Naive thymus-derived CD4-positive, alpha-beta T cell (primary cell): Measurements from ENCODE around the gene MAN1C1. TPM values are rescaled to one million over a fixed set of nuclear protein-coding genes. Genes with fewer than 3 reads are reported as not detected.

ENCODE experiments used
- ATAC-seq: fragments of 150-1000 bp; cut with Tn5 transposase; 2 replicates; pipeline ENCODE4 v1.10.0; 2021; ENCODE audit warnings: mild to moderate bottlenecking, moderate library complexity
- CTCF ChIA-PET: fragments of 350-600 bp; sonication (Branson Sonifier 250); formaldehyde crosslinking; loops from one replicate; lab custom pipeline; 2021; ENCODE audit warnings: antibody characterized with exemption; lab: Charles Lee
- POLR2A ChIA-PET: fragments of 350-600 bp; sonication (Branson Sonifier 250); formaldehyde crosslinking; loops from one replicate; lab custom pipeline; 2021; ENCODE audit warnings: antibody characterized with exemption, inconsistent platforms; lab: Charles Lee
- DNase-seq, 9 donors: peaks; one replicate each; pipeline versions ENCODE4 v3.0.0 to v3.0.0-alpha.2; 2020 to 2022; ENCODE audit warnings: mixed read lengths in 1 of 9
- H3K27ac ChIP-seq: one replicate; pipeline ENCODE4 v1.7.0; 2013; ENCODE audit warnings: mild to moderate bottlenecking, low read depth, low read length, moderate library complexity
- H3K27me3 ChIP-seq, 2 donors: one replicate each; pipeline ENCODE4 v1.7.0; 2013; ENCODE audit warnings: low read length in 2 of 2, mild to moderate bottlenecking in 2 of 2, moderate library complexity in 2 of 2; ENCODE audit not compliant: control insufficient read depth in 2 of 2, insufficient read depth in 2 of 2
- H3K36me3 ChIP-seq, 3 experiments: 1 replicate in 2 of 3; 2 replicates in 1 of 3; pipeline ENCODE4 v1.7.0; 2013; ENCODE audit warnings: low read length in 3 of 3, mild to moderate bottlenecking in 3 of 3, moderate library complexity in 1 of 3; ENCODE audit not compliant: insufficient read depth in 3 of 3, control insufficient read depth in 2 of 3
- H3K4me1 ChIP-seq, 2 donors: one replicate each; pipeline ENCODE4 v1.7.0; 2013; ENCODE audit warnings: low read length in 2 of 2, mild to moderate bottlenecking in 2 of 2, moderate library complexity in 1 of 2; ENCODE audit not compliant: control insufficient read depth in 2 of 2, insufficient read depth in 2 of 2
- H3K4me3 ChIP-seq: 2 replicates; pipeline ENCODE4 v1.7.0; 2013; ENCODE audit warnings: mild to moderate bottlenecking, low read length
- H3K9me3 ChIP-seq, 3 experiments: 1 replicate in 2 of 3; 2 replicates in 1 of 3; pipeline ENCODE4 v1.7.0; 2013; ENCODE audit warnings: low read length in 3 of 3; ENCODE audit not compliant: control insufficient read depth in 2 of 3
- H3K27ac Mint-ChIP-seq, 9 donors: one replicate each; pipeline ENCODE4 v1.8.0; 2020 to 2022; ENCODE audit warnings: mixed read lengths in 9 of 9, mild to moderate bottlenecking in 8 of 9, moderate library complexity in 5 of 9, inconsistent platforms in 2 of 9
- H3K27me3 Mint-ChIP-seq, 5 donors: one replicate each; pipeline ENCODE4 v1.8.0; 2021 to 2022; ENCODE audit warnings: mixed read lengths in 5 of 5, mild to moderate bottlenecking in 1 of 5
- H3K36me3 Mint-ChIP-seq, 5 donors: one replicate each; pipeline ENCODE4 v1.8.0; 2020 to 2022; ENCODE audit warnings: mixed read lengths in 5 of 5, mild to moderate bottlenecking in 3 of 5, inconsistent platforms in 1 of 5
- H3K4me1 Mint-ChIP-seq, 7 donors: one replicate each; pipeline ENCODE4 v1.8.0; 2020 to 2022; ENCODE audit warnings: mixed read lengths in 7 of 7, mild to moderate bottlenecking in 3 of 7, inconsistent platforms in 1 of 7
- H3K4me3 Mint-ChIP-seq, 10 donors: one replicate each; pipeline ENCODE4 v1.8.0; 2020 to 2022; ENCODE audit warnings: mild to moderate bottlenecking in 10 of 10, mixed read lengths in 10 of 10, moderate library complexity in 6 of 10, inconsistent platforms in 2 of 10
- H3K9me3 Mint-ChIP-seq, 11 donors: one replicate each; pipeline ENCODE4 v1.8.0; 2020 to 2022; ENCODE audit warnings: mixed read lengths in 11 of 11, mild to moderate bottlenecking in 4 of 11, inconsistent platforms in 1 of 11, moderate library complexity in 1 of 11
- intact Hi-C, 2 donors: fragments of 100-400 bp; cut with micrococcal nuclease; formaldehyde crosslinking; loops; one replicate each; pipeline ENCODE4 v1.15.1; 2023
- polyA plus RNA-seq, 2 donors: library from polyadenylated mRNA; unstranded; fragments of 300-500 nt; fragmentation: Illumina TruSeq; gene quantifications; one replicate each; pipeline ENCODE4 v1.2.3, GENCODE V29; 2021
- total RNA-seq, 6 experiments: library from RNA in 5 of 6; stranded (reverse) in 5 of 6; gene quantifications; 1 replicate in 5 of 6; 2 replicates in 1 of 6; pipeline ENCODE4 v1.2.3 and lab custom pipeline; 2021 to 2026

Gene MAN1C1
- total and polyA plus RNA-seq, 7 experiments from 2014 or later, result 16.0 to 85.5 (median 61.0) TPM

- Mint-ChIP-seq H3K4me1 (peaks cover 23 to 93% (median 86%) of the 10 kb centered on the region in 7 donors), H3K36me3 (peaks cover 0 to 21% (median 12%) of the 10 kb centered on the region in 5 donors), H3K27me3 (peaks cover 0 to 74% (median 0%) of the 10 kb centered on the region in 5 donors), H3K27ac (peak overlapping the region in 8 of 9 donors; percentile 33 to 86 (median 74)), H3K4me3 (no peak overlapping the region), H3K9me3 (no peaks in the 10 kb centered on the region)
- H3K4me3 ChIP-seq, result no peak overlapping the region
- H3K9me3 ChIP-seq, result no peaks in the 10 kb centered on the region
- ChIA-PET POLR2A (interaction anchor here (0.7 kb wide), 1 partner anchor 11 kb away, joined by 3 read pairs; no protein-coding TSS in a partner anchor), CTCF (no interaction called here)
- DNase-seq, result no peak
- no peak for ATAC-seq
- no peak overlapping the region for H3K27ac ChIP-seq
- no peaks in the 10 kb centered on the region for H3K27me3 ChIP-seq
- peaks cover 0 to 60% of the 10 kb centered on the region in 2 donors for H3K4me1 ChIP-seq
- intact Hi-C loops, result no loop called here
- H3K36me3 ChIP-seq, result peaks cover 0 to 59% (median 4%) of the 10 kb centered on the region in 3 experiments
Observed at GRCh38 chr1:25651036-25651640, 34.5 kb downstream of the MAN1C1 start.

- peak overlapping the region in 6 of 9 donors; percentile 14 to 72 (median 28) for H3K27ac Mint-ChIP-seq
- no peaks in the 10 kb centered on the region for H3K9me3 Mint-ChIP-seq
- ChIA-PET CTCF (no interaction called here), POLR2A (interaction anchor here (0.7 to 1.2 kb wide), 2 partner anchors 12 to 33 kb away, joined by 3 read pairs; no protein-coding TSS in a partner anchor)
- H3K27me3 ChIP-seq, result no peaks in the 10 kb centered on the region
- DNase-seq (no peak), ATAC-seq (no peak)
- no peak overlapping the region for H3K4me3 Mint-ChIP-seq
- intact Hi-C loops, result no loop called here
- H3K9me3 ChIP-seq, result no peaks in the 10 kb centered on the region
- peaks cover 0 to 53% (median 4%) of the 10 kb centered on the region in 3 experiments for H3K36me3 ChIP-seq
- H3K27ac ChIP-seq, result no peak overlapping the region
- H3K36me3 Mint-ChIP-seq, result peaks cover 0 to 13% (median 7%) of the 10 kb centered on the region in 5 donors
- H3K27me3 Mint-ChIP-seq, result peaks cover 0 to 70% (median 0%) of the 10 kb centered on the region in 5 donors
- peaks cover 20 to 94% (median 85%) of the 10 kb centered on the region in 7 donors for H3K4me1 Mint-ChIP-seq
- no peak overlapping the region for H3K4me3 ChIP-seq
- peaks cover 0 to 54% of the 10 kb centered on the region in 2 donors for H3K4me1 ChIP-seq
Observed at GRCh38 chr1:25651824-25652741, 35.5 kb downstream of the MAN1C1 start.

- DNase-seq, result no peak
- ATAC-seq, result no peak
Observed at GRCh38 chr1:25653558-25653957, 37.0 kb downstream of the MAN1C1 start.

GRCh38 chr1:25654109-25654660, 37.6 kb downstream of the MAN1C1 start:
- Mint-ChIP-seq H3K27ac (peak overlapping the region in 8 of 9 donors; percentile 44 to 89 (median 81)), H3K4me1 (peaks cover 9 to 94% (median 82%) of the 10 kb centered on the region in 7 donors), H3K36me3 (peaks cover 0 to 20% (median 6%) of the 10 kb centered on the region in 5 donors), H3K4me3 (peak overlapping the region in 1 of 10 donors; percentile 2), H3K27me3 (peaks cover 0 to 56% (median 0%) of the 10 kb centered on the region in 5 donors), H3K9me3 (no peaks in the 10 kb centered on the region)
- Histone ChIP-seq H3K27me3 (no peaks in the 10 kb centered on the region), H3K36me3 (peaks cover 0 to 59% (median under 1%) of the 10 kb centered on the region in 3 experiments), H3K9me3 (no peaks in the 10 kb centered on the region), H3K27ac (no peak overlapping the region), H3K4me3 (no peak overlapping the region), H3K4me1 (peaks cover 0 to 52% of the 10 kb centered on the region in 2 donors)
- ChIA-PET CTCF (no interaction called here), POLR2A (interaction anchor here (0.6 to 1.2 kb wide), 3 partner anchors 10 to 22 kb away, joined by 3 to 8 read pairs (median 3); no protein-coding TSS in a partner anchor)
- ATAC-seq, result no peak
- intact Hi-C loops, result no loop called here
- no peak for DNase-seq

More at GRCh38 chr1:25653558-25653957, 37.0 kb downstream of the MAN1C1 start:
- peaks cover 0 to 15% (median 6%) of the 10 kb centered on the region in 5 donors for H3K36me3 Mint-ChIP-seq
- peaks cover 0 to 53% (median 4%) of the 10 kb centered on the region in 3 experiments for H3K36me3 ChIP-seq
- peaks cover 12 to 94% (median 83%) of the 10 kb centered on the region in 7 donors for H3K4me1 Mint-ChIP-seq
- peaks cover 0 to 52% of the 10 kb centered on the region in 2 donors for H3K4me1 ChIP-seq
- peak overlapping the region in 7 of 9 donors; percentile 72 to 89 (median 87) for H3K27ac Mint-ChIP-seq
- no peak overlapping the region for H3K4me3 ChIP-seq
- CTCF ChIA-PET, result no interaction called here
- H3K9me3 ChIP-seq, result no peaks in the 10 kb centered on the region
- intact Hi-C loops, result no loop called here
- peak overlapping the region in 1 of 10 donors; percentile 64 for H3K4me3 Mint-ChIP-seq
- no peak overlapping the region for H3K27ac ChIP-seq
- H3K27me3 ChIP-seq, result no peaks in the 10 kb centered on the region
- POLR2A ChIA-PET, result interaction anchor here (0.7 to 1.2 kb wide), 2 partner anchors 35 to 112 kb away, joined by 3 read pairs; no protein-coding TSS in a partner anchor
- H3K9me3 Mint-ChIP-seq, result no peaks in the 10 kb centered on the region
- peaks cover 0 to 58% (median 0%) of the 10 kb centered on the region in 5 donors for H3K27me3 Mint-ChIP-seq

GRCh38 chr1:25657121-25657882, 40.7 kb downstream of the MAN1C1 start:
- no peak overlapping the region for H3K4me3 ChIP-seq
- peak; percentile 55 for ATAC-seq
- H3K4me3 Mint-ChIP-seq, result peak overlapping the region in 8 of 10 donors; percentile 7 to 58 (median 36)
- H3K27me3 Mint-ChIP-seq, result peaks cover 0 to 58% (median 0%) of the 10 kb centered on the region in 5 donors
- H3K27ac Mint-ChIP-seq, result peak overlapping the region in 8 of 9 donors; percentile 64 to 82 (median 75)
- peak overlapping the region; percentile 23 for H3K27ac ChIP-seq
- no peaks in the 10 kb centered on the region for H3K9me3 Mint-ChIP-seq
- H3K9me3 ChIP-seq, result no peaks in the 10 kb centered on the region
- peaks cover 0 to 35% of the 10 kb centered on the region in 2 donors for H3K4me1 ChIP-seq
- intact Hi-C loops, result no loop called here
- H3K4me1 Mint-ChIP-seq, result peaks cover 12 to 91% (median 84%) of the 10 kb centered on the region in 7 donors
- peaks cover 0 to 40% (median 0%) of the 10 kb centered on the region in 3 experiments for H3K36me3 ChIP-seq
- CTCF ChIA-PET, result interaction anchor here (0.6 to 1.7 kb wide), 4 partner anchors 8 to 128 kb away, joined by 3 to 6 read pairs (median 6); no protein-coding TSS in a partner anchor
- H3K27me3 ChIP-seq, result no peaks in the 10 kb centered on the region
- peaks cover 0 to 22% (median 8%) of the 10 kb centered on the region in 5 donors for H3K36me3 Mint-ChIP-seq
- DNase-seq, result peak in 1 of 9 donors; percentile 40
- POLR2A ChIA-PET, result interaction anchor here (0.9 to 1.5 kb wide), 7 partner anchors 10 to 144 kb away, joined by 3 to 5 read pairs (median 3); no protein-coding TSS in a partner anchor
